ENCODE data around the gene PLCB4.

DNA sequence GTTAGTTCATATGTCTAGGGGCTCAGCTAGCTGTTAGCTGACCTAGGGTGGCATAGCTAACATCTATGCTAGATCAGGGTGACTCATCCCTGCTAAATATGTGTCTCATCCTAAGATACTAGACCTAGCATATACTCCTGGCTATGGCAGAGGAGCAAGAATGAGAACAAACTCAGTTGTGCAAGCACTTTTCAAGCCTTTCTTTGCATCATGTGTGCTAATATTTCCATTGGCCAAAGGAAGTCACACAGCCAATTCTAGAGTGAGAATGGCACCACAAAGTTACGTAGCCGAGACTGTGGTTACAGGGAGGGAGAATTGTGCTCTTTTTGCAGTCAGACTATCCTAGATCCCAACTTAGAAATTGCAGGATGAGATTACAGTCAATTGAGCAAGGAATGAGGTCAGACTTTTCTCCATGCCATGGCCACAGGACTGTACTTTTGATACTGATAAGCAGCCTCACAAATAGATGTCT lies 78.7 kb downstream of the PLCB4 start:
- TF ChIP-seq, protein P1, sequence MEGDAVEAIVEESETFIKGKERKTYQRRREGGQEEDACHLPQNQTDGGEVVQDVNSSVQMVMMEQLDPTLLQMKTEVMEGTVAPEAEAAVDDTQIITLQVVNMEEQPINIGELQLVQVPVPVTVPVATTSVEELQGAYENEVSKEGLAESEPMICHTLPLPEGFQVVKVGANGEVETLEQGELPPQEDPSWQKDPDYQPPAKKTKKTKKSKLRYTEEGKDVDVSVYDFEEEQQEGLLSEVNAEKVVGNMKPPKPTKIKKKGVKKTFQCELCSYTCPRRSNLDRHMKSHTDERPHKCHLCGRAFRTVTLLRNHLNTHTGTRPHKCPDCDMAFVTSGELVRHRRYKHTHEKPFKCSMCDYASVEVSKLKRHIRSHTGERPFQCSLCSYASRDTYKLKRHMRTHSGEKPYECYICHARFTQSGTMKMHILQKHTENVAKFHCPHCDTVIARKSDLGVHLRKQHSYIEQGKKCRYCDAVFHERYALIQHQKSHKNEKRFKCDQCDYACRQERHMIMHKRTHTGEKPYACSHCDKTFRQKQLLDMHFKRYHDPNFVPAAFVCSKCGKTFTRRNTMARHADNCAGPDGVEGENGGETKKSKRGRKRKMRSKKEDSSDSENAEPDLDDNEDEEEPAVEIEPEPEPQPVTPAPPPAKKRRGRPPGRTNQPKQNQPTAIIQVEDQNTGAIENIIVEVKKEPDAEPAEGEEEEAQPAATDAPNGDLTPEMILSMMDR (IDR thresholded peaks at IDR 0.05 in 4 of 5, conservative IDR thresholded peaks at IDR 0.05 in 1 of 5) = no peak
- TF ChIP-seq POLR2A (IDR thresholded peaks at IDR 0.05) = no peak

Measured in gastrocnemius medialis (tissue), 4 donors.